Psoas muscle (tissue), 8 donors: ENCODE results near the gene SLAMF9. TPM values are rescaled to one million over a fixed set of nuclear protein-coding genes. Genes with fewer than 3 reads are reported as not detected.

Source experiments
- ATAC-seq, 4 donors: fragments of 200-7000 bp; cut with Tn5 transposase; one replicate each; pipeline ENCODE4 v1.9.1; 2020; ENCODE audit warnings: moderate library complexity in 3 of 4, mild to moderate bottlenecking in 2 of 4
- DNase-seq, 2 donors: peaks; one replicate each; pipeline ENCODE4 v3.0.0-alpha.2; 2020
- H3K27ac ChIP-seq: fragments of 200-600 bp; one replicate; pipeline ENCODE4 v1.8.0; 2022
- H3K27me3 ChIP-seq, 3 donors: fragments of 200-600 bp in 1 of 3; one replicate each; pipeline versions ENCODE4 v1.6.1 to v1.8.0; 2013 to 2022; ENCODE audit warnings: low read length in 2 of 3, mild to moderate bottlenecking in 2 of 3, moderate library complexity in 1 of 3; ENCODE audit not compliant: insufficient read depth in 3 of 3
- H3K36me3 ChIP-seq, 2 donors: fragments of 200-600 bp in 1 of 2; one replicate each; pipeline versions ENCODE4 v1.6.1 to v1.8.0; 2013 to 2022; ENCODE audit warnings: low read depth in 1 of 2, mild to moderate bottlenecking in 1 of 2, moderate library complexity in 1 of 2; ENCODE audit not compliant: insufficient read depth in 1 of 2
- H3K4me1 ChIP-seq: fragments of 200-600 bp; one replicate; pipeline ENCODE4 v1.8.0; 2022
- H3K4me3 ChIP-seq: fragments of 200-600 bp; one replicate; pipeline ENCODE4 v1.8.0; 2022; ENCODE audit warnings: mild to moderate bottlenecking
- H3K9me3 ChIP-seq: fragments of 200-600 bp; one replicate; pipeline ENCODE4 v1.8.0; 2022
- CTCF ChIP-seq: fragments of 200-600 bp; IDR thresholded peaks from one replicate; pipeline ENCODE4 v1.8.0; 2022; ENCODE audit warnings: antibody characterized with exemption
- WGBS, 3 donors: extraction: QIAGEN DNeasy Blood & Tissue Kit; methylation state at CpG; one replicate each; pipeline versions ENCODE4 v1.1.6 to v1.1.7; 2013; 5-methylcytosine and 5-hydroxymethylcytosine counted together
- intact Hi-C, 2 donors: fragments of 100-400 bp; cut with DNase I; formaldehyde crosslinking; loops; one replicate each; pipeline versions ENCODE4 v1.11.0 to v1.14.2; 2022
- polyA plus RNA-seq, 3 donors: library from polyadenylated mRNA; stranded (reverse); fragments of 200-250 nt; gene quantifications; one replicate each; pipeline ENCODE4 v1.2.3, GENCODE V29; 2013
- total RNA-seq, 4 donors: library from RNA; stranded (reverse); fragmentation: NEBNext Ultra II Directional in 2 of 4; extraction: Animal tissue kit (Norgen Biotek cat#: 25700) in 2 of 4; gene quantifications; one replicate each; pipeline versions ENCODE4 v1.2.1 to v1.2.4, GENCODE V29; 2021 to 2023
- donor health status: healthy with polysubstance abuse.
- donor health status: DM: no; HTN: no; CAD: no; lungs with moderate emphysema.
- donor health status: Bipolar disorder and iron deficiency.
- donor health status: healthy.
- donor health status: DM: yes; HTN: yes; CAD: no.
- donor health status: DM: no; HTN: no; CAD: no.
- donor health status: DM: no; HTN: no; CAD: no.
- donor health status: DM: yes; HTN: yes; CAD: no.

Gene SLAMF9
- total and polyA plus RNA-seq, 7 donors, result not detected

- no peak for DNase-seq
- no peak for TF ChIP-seq CTCF
- 56 to 71% (median 65%) methylated on average over 16 of the region's 16 CpGs for WGBS, 3 donors
- no peaks in the 10 kb centered on the region for H3K36me3 ChIP-seq
- H3K27ac ChIP-seq, result no peak overlapping the region
- H3K4me3 ChIP-seq, result no peak overlapping the region
- ATAC-seq, result no peak
- H3K27me3 ChIP-seq, result peaks cover 0 to 11% (median 0%) of the 10 kb centered on the region in 3 donors
- intact Hi-C loops, result no loop called here
- no peaks in the 10 kb centered on the region for H3K9me3 ChIP-seq
- H3K4me1 ChIP-seq, result no peaks in the 10 kb centered on the region
Observed at GRCh38 chr1:159932296-159933285, 21.4 kb downstream of the SLAMF9 start.

GRCh38 chr1:159931795-159932173 is 22.3 kb downstream of the SLAMF9 start:
- DNase-seq (no peak), ATAC-seq (no peak)
- Histone ChIP-seq H3K27ac (no peak overlapping the region), H3K36me3 (no peaks in the 10 kb centered on the region), H3K4me3 (no peak overlapping the region), H3K4me1 (no peaks in the 10 kb centered on the region), H3K9me3 (no peaks in the 10 kb centered on the region), H3K27me3 (peaks cover 0 to 11% (median 0%) of the 10 kb centered on the region in 3 donors)
- 93% methylated on average over 3 of the region's 3 CpGs for WGBS, 3 donors
- no peak for TF ChIP-seq CTCF
- intact Hi-C loops, result no loop called here

GRCh38 chr1:159931101-159931794 is 22.8 kb downstream of the SLAMF9 start:
- no peaks in the 10 kb centered on the region for H3K9me3 ChIP-seq
- no peak for TF ChIP-seq CTCF
- intact Hi-C loops, result no loop called here
- no peak overlapping the region for H3K4me3 ChIP-seq
- 91 to 92% (median 91%) methylated on average over 13 of the region's 13 CpGs for WGBS, 3 donors
- no peak for ATAC-seq
- no peak for DNase-seq
- H3K27me3 ChIP-seq, result peaks cover 0 to 17% (median 0%) of the 10 kb centered on the region in 3 donors
- no peaks in the 10 kb centered on the region for H3K36me3 ChIP-seq
- H3K4me1 ChIP-seq, result no peaks in the 10 kb centered on the region
- H3K27ac ChIP-seq, result no peak overlapping the region

- 93 to 97% (median 96%) methylated on average over 8 of the region's 8 CpGs for WGBS, 3 donors
- Histone ChIP-seq H3K4me1 (no peaks in the 10 kb centered on the region), H3K27me3 (peaks cover 0 to 21% (median 0%) of the 10 kb centered on the region in 3 donors), H3K4me3 (no peak overlapping the region), H3K9me3 (no peaks in the 10 kb centered on the region), H3K36me3 (no peaks in the 10 kb centered on the region), H3K27ac (no peak overlapping the region)
- intact Hi-C loops, result no loop called here
- DNase-seq (no peak), ATAC-seq (no peak)
- TF ChIP-seq CTCF, result no peak
Observed at GRCh38 chr1:159930634-159931033, 23.4 kb downstream of the SLAMF9 start.
